Measurements from ENCODE around the gene HYDIN. TPM values are rescaled to one million over a fixed set of nuclear protein-coding genes. Genes with fewer than 3 reads are reported as not detected.
"Not testable (repeated sequence)": the region's sequence is repeated elsewhere in the genome, so short reads cannot be mapped to it uniquely, and the experiment has no call there.

The HYDIN gene
- total RNA-seq, 1 donor from 2014 or later = 7.5 TPM

DNA sequence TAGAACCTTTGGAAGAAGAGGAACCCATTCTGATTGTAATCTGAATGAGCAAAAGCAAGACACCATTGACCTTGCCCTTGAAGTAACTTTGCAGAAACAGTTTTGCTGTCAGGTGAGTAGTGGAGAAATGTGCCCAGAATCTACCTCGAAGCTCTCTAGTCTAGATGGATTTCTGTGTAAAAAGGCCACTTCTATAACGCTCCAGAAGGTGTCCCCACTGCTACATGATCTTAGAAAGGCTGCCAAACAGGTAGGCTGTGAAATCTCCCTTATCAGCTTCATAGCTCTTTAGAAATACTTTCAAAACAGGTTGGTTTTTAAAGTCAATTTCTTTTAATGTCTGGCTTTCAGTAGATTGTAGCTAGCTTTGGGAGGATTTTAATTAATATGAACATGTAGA, 230.8 kb downstream of the HYDIN start:
- H3K9me3 Mint-ChIP-seq; H3K4me3 Mint-ChIP-seq; H3K27ac Mint-ChIP-seq (ENCODE audit: unreplicated experiment); H3K4me1 Mint-ChIP-seq; H3K36me3 Mint-ChIP-seq (ENCODE audit: low read depth); DNase-seq (ENCODE audit: low read depth, low spot score); H3K27me3 Mint-ChIP-seq (ENCODE audit: low read depth): not testable (repeated sequence)
- TF ChIP-seq, protein P1, sequence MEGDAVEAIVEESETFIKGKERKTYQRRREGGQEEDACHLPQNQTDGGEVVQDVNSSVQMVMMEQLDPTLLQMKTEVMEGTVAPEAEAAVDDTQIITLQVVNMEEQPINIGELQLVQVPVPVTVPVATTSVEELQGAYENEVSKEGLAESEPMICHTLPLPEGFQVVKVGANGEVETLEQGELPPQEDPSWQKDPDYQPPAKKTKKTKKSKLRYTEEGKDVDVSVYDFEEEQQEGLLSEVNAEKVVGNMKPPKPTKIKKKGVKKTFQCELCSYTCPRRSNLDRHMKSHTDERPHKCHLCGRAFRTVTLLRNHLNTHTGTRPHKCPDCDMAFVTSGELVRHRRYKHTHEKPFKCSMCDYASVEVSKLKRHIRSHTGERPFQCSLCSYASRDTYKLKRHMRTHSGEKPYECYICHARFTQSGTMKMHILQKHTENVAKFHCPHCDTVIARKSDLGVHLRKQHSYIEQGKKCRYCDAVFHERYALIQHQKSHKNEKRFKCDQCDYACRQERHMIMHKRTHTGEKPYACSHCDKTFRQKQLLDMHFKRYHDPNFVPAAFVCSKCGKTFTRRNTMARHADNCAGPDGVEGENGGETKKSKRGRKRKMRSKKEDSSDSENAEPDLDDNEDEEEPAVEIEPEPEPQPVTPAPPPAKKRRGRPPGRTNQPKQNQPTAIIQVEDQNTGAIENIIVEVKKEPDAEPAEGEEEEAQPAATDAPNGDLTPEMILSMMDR (conservative IDR thresholded peaks at IDR 0.05) = peak; percentile 59

DNA sequence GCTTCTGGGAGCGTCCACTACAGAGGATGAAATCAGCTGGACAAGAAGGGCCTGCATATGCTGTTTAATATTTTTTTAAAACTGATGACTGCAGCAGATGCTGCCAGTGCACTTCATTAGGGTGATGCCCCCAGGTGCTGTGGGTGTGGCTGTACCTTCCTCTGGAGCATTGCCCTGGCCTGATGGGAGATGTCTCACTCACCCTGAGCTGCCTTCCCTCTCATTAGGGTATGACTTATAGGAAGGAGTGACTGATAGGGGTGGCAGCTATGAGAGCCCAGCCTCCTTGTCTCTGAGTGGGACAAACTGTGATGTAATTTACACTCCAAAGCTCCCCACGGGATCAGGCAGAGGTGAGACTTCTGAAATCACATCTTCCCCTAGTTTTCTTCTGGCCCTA, 234.7 kb downstream of the HYDIN start:
- H3K36me3 Mint-ChIP-seq (ENCODE audit: low read depth); H3K27ac Mint-ChIP-seq (ENCODE audit: unreplicated experiment); H3K27me3 Mint-ChIP-seq (ENCODE audit: low read depth); H3K4me3 Mint-ChIP-seq; DNase-seq (ENCODE audit: low read depth, low spot score); H3K4me1 Mint-ChIP-seq; H3K9me3 Mint-ChIP-seq: not testable (repeated sequence)

DNA sequence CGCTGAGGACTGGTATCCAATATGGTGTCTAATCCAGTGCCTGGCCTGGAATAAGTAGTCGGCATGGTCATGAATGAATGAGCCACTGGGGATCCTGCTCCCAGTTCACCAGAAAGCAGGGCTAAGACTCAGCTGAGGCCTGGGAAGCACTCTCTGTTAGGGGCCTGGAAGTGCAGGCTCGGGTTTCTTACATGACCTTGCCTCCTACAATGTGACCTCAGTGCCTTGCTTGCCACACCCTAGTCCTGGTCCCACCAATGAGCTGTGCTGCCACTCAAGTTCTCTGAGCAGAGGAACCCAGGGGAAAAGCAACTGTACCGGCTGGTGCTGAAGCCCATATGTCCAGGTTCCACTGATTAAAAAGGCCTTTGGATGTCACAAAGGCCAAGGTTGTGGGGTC, 238.0 kb downstream of the HYDIN start:
- not testable (repeated sequence) for H3K36me3 Mint-ChIP-seq (ENCODE audit: low read depth); H3K4me1 Mint-ChIP-seq; H3K4me3 Mint-ChIP-seq; H3K27me3 Mint-ChIP-seq (ENCODE audit: low read depth); DNase-seq (ENCODE audit: low read depth, low spot score); H3K27ac Mint-ChIP-seq (ENCODE audit: unreplicated experiment); H3K9me3 Mint-ChIP-seq

DNA sequence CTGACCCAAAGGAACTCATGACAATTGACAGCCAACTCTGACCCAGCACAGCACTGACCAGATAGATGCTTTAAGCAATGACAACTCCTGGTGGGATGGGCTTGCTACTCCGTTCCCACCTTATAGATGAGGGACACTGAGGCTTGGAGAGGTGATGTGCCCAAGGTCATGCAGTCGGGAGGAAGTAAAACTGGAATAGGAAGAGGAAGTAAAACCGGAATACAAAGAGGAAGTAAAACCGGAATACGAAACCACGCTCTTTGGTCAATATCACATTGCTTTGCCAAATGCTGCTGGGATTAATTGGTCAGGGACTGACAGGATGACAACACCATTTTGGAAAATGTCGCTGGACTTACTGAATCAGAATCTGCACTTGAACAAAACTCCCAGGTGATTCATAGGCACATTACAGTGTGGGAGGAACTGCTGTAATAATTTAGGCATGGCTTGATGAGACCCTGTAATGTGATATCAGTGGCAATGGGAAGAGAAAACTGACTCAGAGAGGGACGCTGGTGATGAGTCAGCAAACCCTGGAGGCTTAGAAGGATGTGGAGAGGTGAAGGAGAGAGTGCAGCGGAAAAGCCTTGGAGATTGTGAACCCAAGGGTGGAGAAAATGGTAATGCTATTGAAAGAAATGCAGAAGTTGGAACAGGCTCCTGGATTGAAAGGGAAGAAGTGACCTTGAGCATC, 243.4 kb downstream of the HYDIN start:
- not testable (repeated sequence) for H3K27me3 Mint-ChIP-seq (ENCODE audit: low read depth); DNase-seq (ENCODE audit: low read depth, low spot score); H3K27ac Mint-ChIP-seq (ENCODE audit: unreplicated experiment); H3K4me3 Mint-ChIP-seq; H3K36me3 Mint-ChIP-seq (ENCODE audit: low read depth); H3K4me1 Mint-ChIP-seq; H3K9me3 Mint-ChIP-seq

DNA sequence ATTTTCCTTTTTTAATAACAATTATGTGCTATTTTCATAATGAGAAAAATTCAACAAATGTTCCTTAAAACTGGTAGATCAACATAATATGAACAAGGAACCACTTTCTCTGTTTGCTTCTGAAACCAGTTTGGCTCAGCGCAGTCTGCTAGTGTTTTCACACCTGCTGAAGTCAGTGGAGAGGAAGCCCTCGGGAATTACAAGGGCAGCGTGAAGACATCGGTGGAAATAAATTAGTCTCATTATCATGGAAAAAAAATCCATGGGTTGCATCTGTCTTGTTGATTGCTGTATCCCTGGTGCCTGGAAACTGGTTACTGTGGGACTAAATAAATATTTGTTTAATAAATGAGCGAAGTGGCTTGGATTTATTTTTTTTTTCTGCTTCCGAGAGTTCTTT, 245.8 kb downstream of the HYDIN start:
- not testable (repeated sequence) for H3K36me3 Mint-ChIP-seq (ENCODE audit: low read depth); DNase-seq (ENCODE audit: low read depth, low spot score); H3K27me3 Mint-ChIP-seq (ENCODE audit: low read depth); H3K9me3 Mint-ChIP-seq; H3K4me1 Mint-ChIP-seq; H3K27ac Mint-ChIP-seq (ENCODE audit: unreplicated experiment); H3K4me3 Mint-ChIP-seq

DNA sequence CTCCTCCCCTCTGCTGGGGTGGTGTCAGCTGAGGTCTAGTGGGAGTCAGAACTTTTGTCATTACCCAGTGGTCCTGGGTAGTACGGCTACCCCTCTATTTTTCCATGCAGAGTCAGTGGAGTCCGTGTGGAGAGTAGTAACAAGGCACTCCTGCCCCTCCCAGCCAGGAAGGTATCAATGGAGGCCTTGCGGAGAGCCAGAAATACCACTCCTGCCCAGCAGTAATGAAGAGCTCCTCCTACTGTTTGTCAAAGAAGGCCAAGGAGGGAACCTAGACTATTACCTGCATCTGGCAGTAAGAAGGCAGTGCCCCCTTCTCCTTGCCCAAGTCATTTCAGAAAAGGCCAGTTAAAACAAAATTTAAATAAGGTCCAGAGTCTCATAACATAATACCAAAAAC, 262.2 kb downstream of the HYDIN start:
- H3K9me3 Mint-ChIP-seq; H3K27ac Mint-ChIP-seq (ENCODE audit: unreplicated experiment); H3K4me3 Mint-ChIP-seq; H3K4me1 Mint-ChIP-seq; H3K36me3 Mint-ChIP-seq (ENCODE audit: low read depth); DNase-seq (ENCODE audit: low read depth, low spot score); H3K27me3 Mint-ChIP-seq (ENCODE audit: low read depth): not testable (repeated sequence)

DNA sequence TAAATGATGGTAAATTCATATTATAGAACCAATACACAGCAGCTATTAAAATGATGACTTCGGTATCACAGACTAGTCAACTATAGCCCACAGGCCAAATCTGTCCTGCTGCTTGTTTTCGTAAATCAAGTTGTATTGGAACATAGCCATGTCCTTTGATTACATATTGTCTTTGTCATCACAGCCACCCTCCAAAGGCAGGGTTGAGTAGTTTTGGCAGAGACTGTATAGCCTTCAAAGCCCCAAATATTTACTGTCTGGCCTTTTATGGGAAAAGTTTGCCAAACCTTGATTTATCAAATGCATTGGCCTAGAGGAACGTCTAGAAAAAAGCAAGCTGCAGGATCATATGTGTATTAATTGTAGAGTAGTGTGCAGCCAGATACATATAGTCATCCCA, 270.4 kb downstream of the HYDIN start:
- H3K4me3 Mint-ChIP-seq; H3K27ac Mint-ChIP-seq (ENCODE audit: unreplicated experiment); H3K36me3 Mint-ChIP-seq (ENCODE audit: low read depth); H3K4me1 Mint-ChIP-seq; H3K9me3 Mint-ChIP-seq; H3K27me3 Mint-ChIP-seq (ENCODE audit: low read depth); DNase-seq (ENCODE audit: low read depth, low spot score): not testable (repeated sequence)

- not testable (repeated sequence) for H3K36me3 Mint-ChIP-seq (ENCODE audit: low read depth); H3K27ac Mint-ChIP-seq (ENCODE audit: unreplicated experiment); H3K27me3 Mint-ChIP-seq (ENCODE audit: low read depth); H3K9me3 Mint-ChIP-seq; H3K4me1 Mint-ChIP-seq; H3K4me3 Mint-ChIP-seq; DNase-seq (ENCODE audit: low read depth, low spot score)
Observed at GRCh38 chr16:70954922-70955321, 275.6 kb downstream of the HYDIN start.

- not testable (repeated sequence) for DNase-seq (ENCODE audit: low read depth, low spot score); H3K27me3 Mint-ChIP-seq (ENCODE audit: low read depth); H3K4me3 Mint-ChIP-seq; H3K36me3 Mint-ChIP-seq (ENCODE audit: low read depth); H3K4me1 Mint-ChIP-seq; H3K9me3 Mint-ChIP-seq; H3K27ac Mint-ChIP-seq (ENCODE audit: unreplicated experiment)
Observed at GRCh38 chr16:70953824-70954223, 276.7 kb downstream of the HYDIN start.

GRCh38 chr16:70943551-70943950, 287.0 kb downstream of the HYDIN start:
- not testable (repeated sequence) for H3K4me3 Mint-ChIP-seq; H3K27me3 Mint-ChIP-seq (ENCODE audit: low read depth); H3K36me3 Mint-ChIP-seq (ENCODE audit: low read depth); H3K4me1 Mint-ChIP-seq; DNase-seq (ENCODE audit: low read depth, low spot score); H3K27ac Mint-ChIP-seq (ENCODE audit: unreplicated experiment); H3K9me3 Mint-ChIP-seq

- not testable (repeated sequence) for H3K27me3 Mint-ChIP-seq (ENCODE audit: low read depth); H3K4me1 Mint-ChIP-seq; H3K4me3 Mint-ChIP-seq; H3K36me3 Mint-ChIP-seq (ENCODE audit: low read depth); H3K9me3 Mint-ChIP-seq; DNase-seq (ENCODE audit: low read depth, low spot score); H3K27ac Mint-ChIP-seq (ENCODE audit: unreplicated experiment)
Observed at GRCh38 chr16:70939690-70940359, 290.7 kb downstream of the HYDIN start.

DNA sequence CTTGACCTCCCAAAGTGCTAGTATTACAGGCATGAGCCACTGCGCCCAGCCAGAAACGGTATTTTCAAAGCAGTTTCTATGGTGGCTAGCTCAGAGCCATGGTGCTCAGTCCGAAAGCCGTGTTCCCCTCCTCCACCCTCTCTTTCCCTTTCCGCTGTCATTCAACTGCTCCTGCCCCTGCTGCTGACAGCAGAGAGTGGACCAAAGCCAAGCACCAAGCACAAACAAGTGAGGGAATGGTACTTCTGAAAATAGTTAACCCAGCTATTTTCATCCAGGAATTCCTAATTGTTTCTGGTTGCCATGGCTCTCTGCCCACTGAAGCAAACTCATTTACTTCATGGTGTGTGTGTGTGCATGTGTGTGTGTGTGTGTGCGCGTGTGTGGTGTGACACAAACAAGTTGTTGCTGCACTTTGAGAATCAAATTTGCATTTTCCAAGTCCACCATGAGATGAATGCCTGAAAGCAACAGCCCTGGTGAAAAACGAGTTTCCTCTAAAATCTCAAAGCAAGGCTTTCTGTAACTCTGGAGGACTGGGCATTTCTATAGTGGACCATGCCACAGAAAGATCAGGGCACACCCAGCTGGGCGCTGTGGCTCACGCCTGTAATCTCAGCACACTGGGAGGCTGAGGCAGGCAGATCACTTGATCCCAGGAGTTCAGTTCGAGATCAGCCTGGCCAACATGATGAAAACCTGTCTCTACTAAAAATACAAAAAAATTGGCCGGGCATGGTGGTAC, 293.6 kb downstream of the HYDIN start:
- not testable (repeated sequence) for H3K9me3 Mint-ChIP-seq

DNA sequence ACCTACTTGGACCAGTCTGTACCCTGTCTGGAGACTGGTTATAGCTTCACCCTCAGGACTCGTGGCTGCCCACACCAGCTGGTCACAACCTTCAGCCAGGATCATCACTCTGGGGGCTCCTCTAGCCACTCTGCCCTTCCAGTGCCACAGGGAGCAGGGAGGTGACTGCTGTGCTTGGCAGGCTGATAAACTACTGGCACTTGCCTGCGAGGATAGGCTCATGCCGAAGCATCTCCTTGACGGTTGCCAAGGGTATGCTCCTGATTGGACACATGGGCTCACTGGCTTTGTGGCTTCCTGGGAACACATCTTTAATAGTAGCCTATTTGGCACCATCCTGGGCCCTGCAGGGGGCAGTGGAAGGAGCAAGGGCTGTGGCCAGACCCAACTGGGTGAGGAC, 295.2 kb downstream of the HYDIN start:
- not testable (repeated sequence) for DNase-seq (ENCODE audit: low read depth, low spot score); H3K9me3 Mint-ChIP-seq; H3K4me3 Mint-ChIP-seq; H3K27ac Mint-ChIP-seq (ENCODE audit: unreplicated experiment); H3K36me3 Mint-ChIP-seq (ENCODE audit: low read depth); H3K27me3 Mint-ChIP-seq (ENCODE audit: low read depth); H3K4me1 Mint-ChIP-seq

More for the DNA sequence above, 293.6 kb downstream of the HYDIN start:
- not testable (repeated sequence) for H3K4me3 Mint-ChIP-seq; DNase-seq (ENCODE audit: low read depth, low spot score); H3K27ac Mint-ChIP-seq (ENCODE audit: unreplicated experiment); H3K27me3 Mint-ChIP-seq (ENCODE audit: low read depth); H3K4me1 Mint-ChIP-seq; H3K36me3 Mint-ChIP-seq (ENCODE audit: low read depth)

All from neural crest cell (in vitro differentiated cells).